HS-5 (cell line): ENCODE data around the gene FMR1NB.

ENCODE experiments used
- DNase-seq: peaks from one replicate; pipeline ENCODE4 v3.0.0-alpha.2; 2012; ENCODE audit warnings: low read depth

Gene FMR1NB, protein sequence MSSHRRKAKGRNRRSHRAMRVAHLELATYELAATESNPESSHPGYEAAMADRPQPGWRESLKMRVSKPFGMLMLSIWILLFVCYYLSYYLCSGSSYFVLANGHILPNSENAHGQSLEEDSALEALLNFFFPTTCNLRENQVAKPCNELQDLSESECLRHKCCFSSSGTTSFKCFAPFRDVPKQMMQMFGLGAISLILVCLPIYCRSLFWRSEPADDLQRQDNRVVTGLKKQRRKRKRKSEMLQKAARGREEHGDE

DNA sequence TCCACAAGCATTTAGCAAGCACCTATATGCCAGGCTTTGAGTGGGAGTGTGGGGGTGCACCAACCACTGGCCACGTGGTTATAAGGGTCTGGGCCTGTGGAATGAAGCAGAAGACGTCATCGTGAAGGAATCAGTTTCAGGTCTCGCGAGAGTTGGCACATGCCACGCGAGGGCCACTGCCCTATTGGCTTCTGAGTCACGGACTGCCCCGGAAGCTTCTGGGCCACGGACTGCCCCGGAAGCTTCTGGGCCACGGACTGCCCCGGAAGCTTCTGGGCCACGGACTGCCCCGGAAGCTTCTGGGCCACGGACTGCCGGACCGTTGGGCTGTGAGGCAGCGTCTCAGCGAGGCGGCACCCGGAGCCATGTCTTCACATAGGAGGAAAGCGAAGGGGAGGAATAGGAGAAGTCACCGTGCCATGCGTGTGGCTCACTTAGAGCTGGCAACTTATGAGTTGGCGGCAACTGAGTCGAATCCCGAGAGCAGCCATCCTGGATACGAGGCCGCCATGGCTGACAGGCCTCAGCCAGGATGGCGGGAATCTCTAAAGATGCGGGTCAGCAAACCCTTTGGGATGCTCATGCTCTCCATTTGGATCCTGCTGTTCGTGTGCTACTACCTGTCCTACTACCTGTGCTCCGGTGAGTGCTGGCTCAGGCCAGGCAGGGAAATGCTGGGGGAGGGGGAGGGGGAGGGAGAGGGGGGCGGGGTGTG lies at the start of gene FMR1NB:
TSS of gene FMR1NB (plus strand) at position 300 of the 715 bp plus-strand sequence. CDS start at position 366, 66 bp downstream.
- no peak for DNase-seq

DNA sequence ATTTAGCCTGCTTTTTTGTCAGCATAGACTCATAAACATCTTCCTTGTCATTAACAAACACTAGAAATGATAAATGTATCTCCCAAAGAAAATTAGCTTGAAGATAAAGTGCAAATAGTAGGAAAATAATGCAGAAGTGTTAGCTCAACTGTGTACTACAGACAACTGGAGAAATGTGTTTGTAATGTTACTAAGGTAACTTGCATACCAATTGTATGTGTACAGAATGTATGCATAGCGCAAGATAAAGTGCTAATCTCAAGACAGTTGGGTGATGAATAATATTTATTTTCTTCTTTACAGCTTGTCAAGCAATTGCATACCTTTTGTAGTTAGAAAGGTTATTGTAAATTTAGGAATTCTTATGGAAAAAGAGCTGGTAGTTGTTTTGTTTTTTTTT lies 47.3 kb upstream of the FMR1NB start:
- DNase-seq: no peak

DNA sequence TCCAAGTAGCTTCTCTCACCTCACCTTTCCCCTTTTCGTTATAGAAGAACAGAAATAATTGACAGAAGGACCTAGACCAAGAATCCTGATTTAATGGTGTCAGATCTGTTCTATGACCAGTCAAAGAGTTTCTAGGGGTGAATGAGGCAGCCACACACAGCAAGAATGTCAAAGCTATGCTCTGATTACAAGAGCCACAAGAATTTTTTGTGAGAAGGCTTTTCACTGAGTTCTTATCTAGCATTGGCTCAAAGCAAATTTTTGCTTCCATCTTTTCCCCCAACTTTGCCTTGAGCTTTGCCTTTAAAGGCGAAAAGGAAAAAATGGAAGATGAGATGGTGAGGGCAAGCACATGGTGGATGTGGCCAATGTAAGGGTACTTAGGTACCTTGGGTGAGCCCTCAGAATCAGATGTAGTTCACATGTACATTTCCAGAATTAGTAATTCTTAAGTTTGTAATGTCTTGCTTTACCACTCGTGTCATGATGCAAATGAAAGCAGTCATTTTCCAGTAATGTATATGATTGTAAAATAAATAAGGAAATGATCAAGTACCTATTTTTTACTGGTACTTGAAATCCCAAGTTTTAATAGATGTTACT lies 45.9 kb upstream of the FMR1NB start:
- DNase-seq: no peak

DNA sequence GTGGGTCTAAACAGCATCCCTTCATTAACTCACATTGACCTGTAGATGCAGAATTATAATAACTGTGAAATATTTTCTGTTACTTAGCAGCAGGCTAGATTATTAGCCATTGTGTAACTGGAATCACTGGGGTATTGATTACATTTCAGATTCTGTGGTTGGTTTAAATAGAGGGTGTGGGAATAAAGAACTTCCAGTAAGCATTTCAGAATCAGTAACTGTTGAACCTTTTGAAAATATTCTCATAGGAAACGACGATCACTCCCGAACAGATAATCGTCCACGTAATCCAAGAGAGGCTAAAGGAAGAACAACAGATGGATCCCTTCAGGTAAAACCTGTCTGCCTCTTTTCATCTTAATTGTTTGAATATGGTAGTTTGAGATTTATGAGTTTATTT lies 35.9 kb upstream of the FMR1NB start:
- DNase-seq: no peak

DNA sequence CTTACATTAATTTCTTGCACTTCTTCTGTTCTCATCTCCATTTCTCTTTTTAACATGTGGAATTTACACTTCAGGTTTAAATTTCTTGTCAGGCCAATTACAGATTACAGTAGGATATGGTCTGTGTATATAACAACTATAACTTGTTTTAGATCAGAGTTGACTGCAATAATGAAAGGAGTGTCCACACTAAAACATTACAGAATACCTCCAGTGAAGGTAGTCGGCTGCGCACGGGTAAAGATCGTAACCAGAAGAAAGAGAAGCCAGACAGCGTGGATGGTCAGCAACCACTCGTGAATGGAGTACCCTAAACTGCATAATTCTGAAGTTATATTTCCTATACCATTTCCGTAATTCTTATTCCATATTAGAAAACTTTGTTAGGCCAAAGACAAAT lies 32.6 kb upstream of the FMR1NB start:
- DNase-seq: no peak

DNA sequence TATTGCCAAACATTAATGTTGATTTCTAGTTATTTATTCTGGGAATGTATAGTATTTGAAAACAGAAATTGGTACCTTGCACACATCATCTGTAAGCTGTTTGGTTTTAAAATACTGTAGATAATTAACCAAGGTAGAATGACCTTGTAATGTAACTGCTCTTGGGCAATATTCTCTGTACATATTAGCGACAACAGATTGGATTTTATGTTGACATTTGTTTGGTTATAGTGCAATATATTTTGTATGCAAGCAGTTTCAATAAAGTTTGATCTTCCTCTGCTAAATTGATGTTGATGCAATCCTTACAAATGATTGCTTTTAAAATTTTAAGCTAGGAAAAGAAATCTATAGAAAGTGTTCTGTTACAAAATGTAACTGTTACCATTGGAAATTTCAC lies 30.8 kb upstream of the FMR1NB start:
- no peak for DNase-seq

DNA sequence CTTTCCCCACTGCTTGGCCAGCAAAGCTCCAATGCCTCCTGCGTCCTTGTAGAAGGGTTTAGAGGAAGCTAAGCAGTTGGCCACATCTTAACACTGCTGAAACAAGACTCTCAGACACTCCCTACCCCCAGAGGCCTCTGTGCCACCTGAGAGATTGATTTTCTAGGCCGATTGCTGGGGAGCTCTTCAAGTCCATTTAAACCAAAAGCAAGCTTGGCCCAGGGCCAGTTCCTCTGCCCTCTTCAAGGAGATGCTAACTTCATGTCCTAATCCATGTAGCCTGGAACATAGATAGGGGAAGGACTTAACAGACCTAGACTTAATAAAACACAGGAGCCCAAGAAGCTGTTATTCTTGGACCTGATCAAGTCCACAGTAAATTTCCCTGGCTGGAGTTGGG lies 27.2 kb upstream of the FMR1NB start:
- DNase-seq: no peak

DNA sequence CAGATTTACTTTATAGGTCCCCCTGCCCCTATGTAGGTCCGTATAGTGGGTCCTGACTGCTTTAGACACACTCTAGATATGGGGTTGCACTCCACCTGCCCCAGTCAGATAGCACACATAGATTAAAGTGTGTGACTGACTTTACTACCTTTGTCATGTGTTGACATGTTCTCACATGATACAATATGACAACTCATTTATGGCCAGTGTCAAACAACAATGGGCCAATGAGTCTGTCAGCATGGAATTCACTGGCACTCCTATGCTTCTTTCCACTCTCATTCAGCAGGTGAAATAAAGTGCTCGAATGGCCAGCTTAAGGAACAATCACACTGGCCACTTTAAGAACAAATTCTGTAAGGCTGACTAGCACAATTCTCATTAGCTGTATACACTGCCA lies 23.8 kb upstream of the FMR1NB start:
- DNase-seq: no peak

DNA sequence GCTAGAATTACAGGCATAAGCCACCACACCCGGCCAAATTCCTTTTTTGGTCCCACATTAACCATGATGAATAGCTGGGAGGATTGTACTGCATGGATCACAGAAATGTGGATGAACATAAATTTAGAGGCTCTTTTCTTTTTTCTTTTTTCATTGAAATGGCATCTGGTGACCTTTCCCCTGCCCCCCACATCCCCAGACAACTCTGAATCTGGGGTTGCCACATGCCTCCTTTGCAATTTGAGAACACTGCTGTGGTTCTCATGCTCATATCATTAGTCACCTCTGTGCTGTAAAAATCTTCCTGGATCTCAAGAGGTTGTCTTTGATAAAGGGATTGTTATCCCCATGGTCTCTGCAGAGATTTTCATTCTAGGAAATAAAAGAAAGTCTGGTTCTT lies 22.8 kb upstream of the FMR1NB start:
- DNase-seq: peak; percentile 14

DNA sequence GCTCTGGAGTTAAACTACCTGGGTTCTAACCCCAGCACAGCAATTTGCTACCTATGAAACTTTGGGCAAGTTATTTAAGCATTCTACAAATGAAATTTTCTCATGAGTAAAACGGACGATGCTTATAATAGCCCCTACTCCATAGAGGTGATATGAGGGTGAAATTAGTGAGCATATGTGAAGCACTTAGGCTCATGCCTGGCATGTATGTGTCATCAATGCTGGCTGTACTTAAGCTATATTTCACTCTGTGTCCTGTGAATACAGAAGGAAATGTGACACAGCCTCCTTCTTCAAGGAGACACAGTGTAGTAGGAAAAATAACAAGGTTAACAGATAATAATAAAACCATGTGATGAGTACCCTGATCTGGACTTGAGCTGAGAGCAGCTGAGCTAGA lies 20.4 kb upstream of the FMR1NB start:
- DNase-seq: no peak

DNA sequence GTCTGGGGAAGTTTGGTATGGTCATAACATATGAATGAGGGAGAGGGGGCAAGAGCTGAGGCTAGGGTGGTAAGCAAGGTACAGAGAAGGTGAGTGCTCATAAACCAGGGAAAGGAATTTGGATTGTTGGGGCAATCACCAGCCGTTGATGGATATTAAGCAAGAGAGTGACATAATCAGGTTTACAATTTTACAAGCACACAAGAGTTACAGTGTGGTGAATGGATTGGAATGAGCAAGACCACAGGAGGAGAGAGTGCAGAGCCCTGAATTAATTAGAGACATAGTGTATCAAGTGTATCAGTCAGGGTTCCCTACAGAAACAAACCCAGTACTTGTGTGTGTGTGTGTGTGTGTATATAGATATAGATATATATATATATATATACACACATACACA lies 18.7 kb upstream of the FMR1NB start:
- DNase-seq: no peak

DNA sequence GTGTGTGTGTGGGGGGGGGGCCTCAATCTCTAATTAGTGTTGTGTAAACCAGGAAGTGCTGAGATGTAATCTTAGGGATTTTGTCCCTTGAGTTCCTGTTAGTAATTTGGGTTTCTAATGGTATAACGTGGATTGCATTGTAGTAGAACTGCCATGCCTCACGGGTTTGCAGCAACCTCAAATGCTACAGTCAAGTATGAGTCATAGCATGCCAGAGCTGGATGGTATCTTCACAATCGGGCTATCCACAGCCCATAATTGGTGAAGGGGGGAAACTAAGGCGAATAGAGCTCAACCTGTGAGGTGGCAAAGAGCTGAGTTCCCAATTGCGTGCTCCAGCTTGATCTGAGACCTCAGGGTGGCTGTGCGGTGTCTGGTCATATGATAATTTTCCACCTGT lies 2.2 kb upstream of the FMR1NB start:
- no peak for DNase-seq

DNA sequence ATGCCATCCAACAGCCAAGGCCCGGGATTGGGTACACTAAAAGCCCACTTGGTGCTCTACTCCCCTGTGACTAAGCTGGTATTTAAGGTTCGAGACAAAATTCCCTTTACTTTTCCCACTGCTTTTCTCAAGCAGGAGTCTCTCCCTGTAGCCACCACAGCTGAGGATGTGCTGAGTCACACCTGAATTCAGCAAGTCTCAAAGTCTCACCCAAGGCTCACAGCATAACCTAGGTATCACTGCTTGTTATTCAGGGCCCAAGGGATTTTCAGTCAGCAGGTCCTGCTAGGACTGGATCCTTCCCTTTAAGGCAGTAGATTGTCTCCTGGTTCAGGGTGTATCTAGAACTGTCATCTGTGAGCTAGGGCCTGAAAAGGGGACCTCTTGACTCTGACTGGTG lies 39.2 kb downstream of the FMR1NB start:
- no peak for DNase-seq

DNA sequence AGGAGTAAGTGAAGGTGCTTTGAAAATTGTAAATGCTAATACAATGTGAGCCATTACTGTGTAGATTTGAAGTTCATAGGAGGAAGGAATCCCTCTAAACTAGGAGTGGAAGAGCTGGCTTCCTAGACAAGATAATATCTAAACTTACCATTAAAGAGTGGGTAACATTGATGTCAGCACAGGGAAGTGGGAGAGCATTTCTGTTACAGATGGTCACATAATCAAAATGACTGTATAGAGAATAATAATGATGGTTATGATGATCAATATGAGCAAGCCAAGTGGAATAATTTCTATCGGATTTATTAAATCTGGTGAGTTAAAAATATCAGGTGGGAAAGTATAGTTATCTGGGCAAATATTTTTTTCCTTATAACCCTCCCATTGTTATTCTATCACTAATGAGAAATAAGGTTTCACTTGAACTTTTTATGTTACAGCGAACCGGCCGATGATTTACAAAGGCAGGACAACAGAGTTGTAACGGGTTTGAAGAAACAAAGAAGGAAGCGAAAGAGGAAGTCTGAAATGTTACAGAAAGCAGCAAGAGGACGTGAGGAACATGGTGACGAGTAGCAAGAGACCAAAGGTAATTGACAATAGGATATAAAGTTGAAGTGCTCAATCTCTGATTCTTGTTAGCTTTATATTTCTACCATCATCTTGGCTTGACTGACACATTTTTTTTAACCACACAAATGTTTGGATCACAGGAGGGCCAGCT lies 43.5 kb downstream of the FMR1NB start:
- DNase-seq: no peak

DNA sequence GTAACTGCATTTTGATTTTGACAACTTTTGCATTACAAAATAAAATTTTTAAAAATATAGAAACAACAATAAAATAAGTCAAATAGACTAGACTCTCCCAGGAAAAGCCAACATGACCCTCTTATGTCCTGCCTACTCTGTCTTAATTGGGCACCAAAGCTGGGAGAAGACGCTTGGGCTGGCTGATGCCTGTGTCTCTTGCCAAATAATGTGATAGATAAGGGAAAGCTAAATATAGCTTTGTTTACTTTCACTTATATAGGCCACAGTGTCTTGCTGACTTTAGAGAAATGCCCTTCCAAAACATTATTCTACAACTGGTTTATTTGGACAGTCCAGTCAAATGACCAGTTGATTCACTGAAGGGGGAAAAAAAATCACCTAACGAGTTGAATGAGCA lies 54.2 kb downstream of the FMR1NB start:
- DNase-seq: no peak

DNA sequence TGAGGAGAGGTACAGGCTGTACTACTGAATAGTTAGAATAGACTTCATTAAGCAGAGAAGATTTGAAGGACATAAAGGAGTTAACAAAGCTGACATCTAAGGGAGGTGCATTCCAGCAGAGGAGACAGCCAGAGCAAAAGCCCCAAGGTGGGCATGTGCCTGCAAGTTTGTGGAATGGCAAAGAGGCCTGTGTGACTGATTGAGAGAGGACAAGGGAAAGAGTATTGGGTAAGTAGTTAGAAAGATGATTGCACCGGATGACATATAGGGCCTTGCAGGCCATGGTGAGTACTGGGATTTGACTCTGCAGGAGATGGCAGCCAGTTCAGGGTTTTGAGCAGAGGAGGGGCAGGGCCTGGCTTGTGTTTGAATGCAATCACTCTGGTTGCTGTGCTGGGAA lies 55.9 kb downstream of the FMR1NB start:
- no peak for DNase-seq

DNA sequence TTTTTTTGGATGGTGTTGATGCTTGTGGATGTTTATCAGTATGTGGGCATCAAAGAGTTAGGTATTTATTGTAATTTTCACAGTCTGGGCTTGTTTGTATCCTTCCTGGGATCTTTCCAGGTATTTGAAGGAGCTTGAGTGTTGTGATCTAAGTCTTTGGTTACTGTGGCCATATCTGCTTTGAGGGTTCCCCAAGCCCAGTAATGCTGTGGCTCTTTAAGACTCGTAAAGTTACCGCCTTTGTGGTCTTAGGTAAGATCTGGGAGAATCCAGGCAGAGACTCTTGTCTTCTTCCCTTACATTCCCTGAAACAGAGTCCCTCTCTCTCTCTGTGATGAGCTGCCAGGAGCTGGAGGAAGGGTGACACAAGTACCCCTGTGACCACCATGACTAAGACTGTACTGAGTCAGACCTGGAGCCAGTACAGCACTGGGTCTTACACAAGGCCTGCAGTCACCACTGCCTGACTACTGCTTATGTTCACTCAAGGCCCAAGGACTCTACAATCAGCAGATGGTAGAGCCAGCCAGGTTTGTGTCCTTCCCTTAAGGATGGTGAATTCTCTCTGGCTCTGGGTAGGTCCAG lies 62.2 kb downstream of the FMR1NB start:
- DNase-seq: no peak

DNA sequence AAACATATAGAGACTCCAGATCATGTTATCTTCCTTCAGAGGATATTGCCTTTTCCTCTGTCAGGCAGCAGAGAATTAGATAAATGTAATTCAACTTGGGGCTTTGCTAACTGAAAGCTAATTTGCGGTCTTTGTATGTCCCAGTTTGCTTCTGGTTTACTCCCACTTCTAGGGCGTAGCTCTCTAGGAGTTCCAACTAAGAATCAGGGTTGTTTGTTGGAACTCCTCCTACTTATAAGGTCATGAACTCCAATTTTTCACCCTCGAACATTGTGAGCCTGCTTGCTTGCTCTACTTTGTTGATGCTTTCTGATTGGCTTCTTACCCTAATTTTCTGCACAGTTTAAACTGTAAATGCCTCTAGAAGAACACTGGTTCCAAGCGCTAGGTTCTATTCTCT lies 66.1 kb downstream of the FMR1NB start:
- no peak for DNase-seq

DNA sequence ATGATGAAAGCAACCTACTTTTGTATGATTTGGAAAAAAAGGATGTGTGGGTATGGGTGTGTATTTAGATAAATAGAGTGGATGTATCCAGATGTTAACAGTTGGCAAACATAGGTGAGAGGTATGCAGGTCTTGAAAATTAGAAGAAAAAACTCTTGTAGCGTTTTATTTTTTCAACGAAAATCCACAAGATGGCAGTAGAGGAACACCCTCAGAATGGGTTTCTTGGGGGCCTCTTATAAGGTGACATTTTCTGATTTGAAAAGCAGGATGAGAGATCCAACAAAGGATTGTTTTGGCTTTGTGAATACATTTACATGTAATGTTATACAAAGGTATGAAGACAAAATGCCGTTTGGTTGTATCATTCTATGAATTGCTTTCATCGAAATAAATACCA lies 68.3 kb downstream of the FMR1NB start:
- DNase-seq: no peak

DNA sequence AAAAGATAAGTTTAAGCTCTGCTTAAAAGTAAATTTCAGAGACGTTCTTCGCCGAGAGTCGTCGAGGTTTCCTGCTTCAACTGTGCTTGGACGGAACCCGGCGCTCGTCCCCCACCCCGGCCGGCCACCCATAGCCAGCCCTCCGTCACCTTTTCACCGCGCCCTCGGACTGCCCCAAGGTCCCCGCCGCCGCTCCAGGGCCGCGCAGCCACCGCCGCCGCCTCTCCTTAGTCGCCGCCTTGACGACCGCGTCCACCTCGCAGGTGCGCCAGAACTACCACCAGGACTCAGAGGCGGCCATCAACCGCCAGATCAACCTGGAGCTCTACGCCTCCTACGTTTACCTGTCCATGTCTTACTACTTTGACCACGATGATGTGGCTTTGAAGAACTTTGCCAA lies 70.8 kb downstream of the FMR1NB start:
- DNase-seq: no peak

DNA sequence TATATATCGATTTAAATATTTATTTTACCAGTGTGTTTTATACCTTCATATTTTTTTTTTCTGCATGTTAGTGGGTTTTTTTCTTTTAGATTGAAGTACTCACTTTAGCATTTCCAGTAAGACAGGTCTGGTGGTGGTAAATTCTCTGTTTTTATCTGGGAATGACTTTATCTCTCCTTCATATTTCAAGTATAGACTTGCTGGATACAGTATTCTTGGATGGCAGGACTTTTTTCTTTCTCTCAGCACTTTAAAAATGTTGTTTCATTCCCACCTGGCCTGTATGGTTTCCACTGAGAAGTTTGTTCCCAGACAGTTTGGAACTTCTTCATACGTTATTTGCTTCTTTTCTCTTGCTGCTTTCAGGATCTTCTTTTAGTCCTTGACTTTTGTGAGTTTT lies 86.1 kb downstream of the FMR1NB start:
- no peak for DNase-seq

DNA sequence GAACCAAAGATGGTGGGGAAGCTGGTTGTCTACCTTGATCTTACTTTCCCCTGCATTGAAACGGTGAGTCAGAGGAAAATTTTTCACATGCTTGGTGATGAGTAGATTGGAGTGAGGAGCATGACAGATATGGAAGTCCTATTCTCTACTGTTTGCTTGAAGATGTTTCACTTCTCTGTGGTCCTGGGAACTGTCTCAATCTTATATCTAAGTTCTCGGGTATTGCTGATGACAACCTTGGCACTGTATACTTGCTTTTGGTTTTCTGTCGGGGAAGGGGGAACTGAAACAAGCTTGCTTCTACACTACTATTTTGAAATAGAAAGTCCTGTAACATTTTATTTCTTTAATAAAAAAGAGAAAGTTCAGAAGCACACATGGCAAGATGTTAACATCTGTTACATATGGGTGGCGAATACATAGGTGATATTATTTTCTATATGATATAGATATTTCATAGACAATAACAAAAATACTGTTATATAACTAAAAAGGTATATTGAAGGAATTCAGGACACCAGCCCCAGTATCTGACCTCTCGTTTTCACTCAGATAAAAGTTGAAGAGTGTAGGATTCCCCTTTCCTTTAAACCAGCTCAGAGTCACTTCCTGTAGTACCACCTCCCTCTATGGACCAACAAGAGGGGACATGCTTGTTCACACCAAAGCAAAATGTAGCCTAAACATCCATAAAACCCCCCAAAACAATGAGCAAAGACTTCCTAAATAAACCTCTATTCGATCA lies 88.8 kb downstream of the FMR1NB start:
- DNase-seq: no peak
